GM19397 (cell line): ENCODE measurements around the gene PEX14.

ENCODE experiments used
- ATAC-seq: cut with Tn5 transposase; IDR thresholded peaks from one replicate; pipeline ENCODE4 v1.9.1; 2021; ENCODE audit warnings: mild to moderate bottlenecking, moderate library complexity; ENCODE audit not compliant: unreplicated experiment

Gene PEX14

GRCh38 chr1:10642403-10643080 is 167.8 kb downstream of the PEX14 start:
- no peak for ATAC-seq

- no peak for ATAC-seq
These were observed 169.0 kb downstream of the PEX14 start for GRCh38 chr1:10643607-10644306.

GRCh38 chr1:10644307-10645128 is 169.8 kb downstream of the PEX14 start:
- ATAC-seq = no peak

GRCh38 chr1:10646347-10646861 is 171.7 kb downstream of the PEX14 start:
- ATAC-seq = no peak

GRCh38 chr1:10647414-10648170 is 172.8 kb downstream of the PEX14 start:
- no peak for ATAC-seq

GRCh38 chr1:10648689-10649516 is 174.2 kb downstream of the PEX14 start:
- no peak for ATAC-seq

GRCh38 chr1:10649517-10650201 is 174.9 kb downstream of the PEX14 start:
- ATAC-seq = no peak

GRCh38 chr1:10650556-10651388 is 176.0 kb downstream of the PEX14 start:
- no peak for ATAC-seq

GRCh38 chr1:10651389-10651766 is 176.6 kb downstream of the PEX14 start:
- ATAC-seq = no peak

- no peak for ATAC-seq
These were observed 177.0 kb downstream of the PEX14 start for GRCh38 chr1:10651793-10652192.

GRCh38 chr1:10652626-10653025 is 177.9 kb downstream of the PEX14 start:
- no peak for ATAC-seq

GRCh38 chr1:10653370-10654125 is 178.8 kb downstream of the PEX14 start:
- ATAC-seq = no peak

- ATAC-seq = no peak
These were observed 180.3 kb downstream of the PEX14 start for GRCh38 chr1:10655002-10655401.

GRCh38 chr1:10656431-10656830 is 181.7 kb downstream of the PEX14 start:
- no peak for ATAC-seq

- no peak for ATAC-seq
These were observed 182.5 kb downstream of the PEX14 start for GRCh38 chr1:10657088-10657847.

- ATAC-seq = no peak
These were observed 183.8 kb downstream of the PEX14 start for GRCh38 chr1:10658396-10659066.
